Keratinocyte (primary cell): ENCODE results near the gene SLC16A2. TPM values are rescaled to one million over a fixed set of nuclear protein-coding genes. Genes with fewer than 3 reads are reported as not detected.

Experiments used
- DNase-seq: peaks from one replicate; pipeline ENCODE4 v3.0.0-alpha.2; 2011; ENCODE audit warnings: low read depth, missing footprints, low spot score
- FAIRE-seq: peaks from 2 replicates; lab custom pipeline; 2011; peaks lifted over from hg19 to GRCh38; lab: Jason Lieb, UNC
- H2AFZ ChIP-seq: 2 replicates; pipeline ENCODE4 v1.6.0; 2012; ENCODE audit warnings: low read length, control low read depth, inconsistent platforms; ENCODE audit not compliant: control insufficient read depth
- H3K27ac ChIP-seq: 2 replicates; pipeline ENCODE4 v1.5.1; 2011; ENCODE audit warnings: low read length; ENCODE audit not compliant: control insufficient read depth, insufficient read depth
- H3K27me3 ChIP-seq: 3 replicates; pipeline ENCODE4 v1.6.0; 2011; ENCODE audit warnings: low read length; ENCODE audit not compliant: control insufficient read depth, insufficient read depth; ENCODE audit errors: extremely low read depth
- H3K36me3 ChIP-seq, 2 experiments: 2 replicates in 1 of 2; 3 replicates in 1 of 2; pipeline ENCODE4 v1.5.1; 2011; ENCODE audit warnings: low read length in 2 of 2, mild to moderate bottlenecking in 1 of 2; ENCODE audit not compliant: control insufficient read depth in 2 of 2, insufficient read depth in 2 of 2; ENCODE audit errors: extremely low read depth in 1 of 2
- H3K4me1 ChIP-seq: 3 replicates; pipeline ENCODE4 v1.5.1; 2011; ENCODE audit warnings: low read length; ENCODE audit not compliant: control insufficient read depth, insufficient read depth; ENCODE audit errors: extremely low read depth
- H3K4me2 ChIP-seq: 3 replicates; pipeline ENCODE4 v1.6.0; 2011; ENCODE audit warnings: low read depth, low read length; ENCODE audit not compliant: control insufficient read depth, insufficient read depth; ENCODE audit errors: extremely low read depth
- H3K4me3 ChIP-seq, 3 experiments: fragments of 200-600 bp in 1 of 3; sonication (generic) in 1 of 3; 2 replicates in 2 of 3; 3 replicates in 1 of 3; pipeline ENCODE4 v1.5.1; 2011 to 2016; ENCODE audit warnings: low read length in 3 of 3, mild to moderate bottlenecking in 3 of 3, control low read depth in 2 of 3, inconsistent platforms in 1 of 3, low read depth in 1 of 3, mixed read lengths in 1 of 3, mixed run types in 1 of 3, moderate library complexity in 1 of 3; ENCODE audit not compliant: control insufficient read depth in 2 of 3, insufficient read depth in 2 of 3; ENCODE audit errors: extremely low read depth in 1 of 3
- H3K79me2 ChIP-seq: 2 replicates; pipeline ENCODE4 v1.6.0; 2012; ENCODE audit warnings: low read length; ENCODE audit not compliant: control insufficient read depth, insufficient read depth
- H3K9ac ChIP-seq: 3 replicates; pipeline ENCODE4 v1.6.0; 2011; ENCODE audit warnings: low read length; ENCODE audit not compliant: control insufficient read depth, insufficient read depth; ENCODE audit errors: extremely low read depth
- H3K9me1 ChIP-seq: 3 replicates; pipeline ENCODE4 v1.6.0; 2011; ENCODE audit warnings: low read length; ENCODE audit not compliant: control insufficient read depth, insufficient read depth; ENCODE audit errors: extremely low read depth
- H3K9me3 ChIP-seq: 2 replicates; pipeline ENCODE4 v1.5.1; 2012; ENCODE audit warnings: low read depth, low read length; ENCODE audit not compliant: control insufficient read depth
- H4K20me1 ChIP-seq: 3 replicates; pipeline ENCODE4 v1.6.0; 2011; ENCODE audit warnings: low read length; ENCODE audit not compliant: control insufficient read depth, insufficient read depth; ENCODE audit errors: extremely low read depth
- EZH2 ChIP-seq: IDR thresholded peaks from one replicate; pipeline ENCODE4 v1.6.1; 2012; ENCODE audit warnings: inconsistent platforms, mild to moderate bottlenecking, low read length, moderate library complexity
- dilution Hi-C: fragments of 300-500 bp; cut with MboI; formaldehyde crosslinking; loops from one replicate; pipeline ENCODE4 v1.7.0; 2020; ENCODE audit warnings: low sequenced_read_pairs; ENCODE audit not compliant: extremely low pct_ligation_motif_present
- polyA plus RNA-seq, 5 experiments: library from polyadenylated mRNA; depleted of rRNA in 3 of 5; stranded (reverse) in 3 of 5; stranded (forward) in 1 of 5; unstranded in 1 of 5; fragments of >200 nt; gene quantifications; 1 replicate in 1 of 5; 2 replicates in 3 of 5; 3 replicates in 1 of 5; pipeline versions ENCODE4 v1.2.1 to v1.2.3, GENCODE V29; 2011 to 2012; ENCODE audit warnings: missing spikeins in 2 of 5, low read depth in 1 of 5, low replicate concordance in 1 of 5
- TF ChIP-seq, protein P1 (sequence below), 3 experiments: IDR thresholded peaks in 1 of 3; conservative IDR thresholded peaks in 1 of 3; optimal IDR thresholded peaks in 1 of 3; 2 replicates in 2 of 3; 3 replicates in 1 of 3; pipeline versions ENCODE3 to v1.5.1; 2011; ENCODE audit warnings: low read length in 3 of 3, mild to moderate bottlenecking in 3 of 3, moderate library complexity in 2 of 3, control low read depth in 1 of 3, inconsistent platforms in 1 of 3; ENCODE audit not compliant: insufficient read depth in 2 of 3; ENCODE audit errors: extremely low read depth in 1 of 3

The SLC16A2 gene
- polyA plus RNA-seq, 1 donor (not counting 4 experiments of a cell fraction or from before 2014, with no cell fraction given) = 38.4 TPM

GRCh38 chrX:74395556-74395955, 25.7 kb upstream of the SLC16A2 start:
- TF ChIP-seq, protein P1, sequence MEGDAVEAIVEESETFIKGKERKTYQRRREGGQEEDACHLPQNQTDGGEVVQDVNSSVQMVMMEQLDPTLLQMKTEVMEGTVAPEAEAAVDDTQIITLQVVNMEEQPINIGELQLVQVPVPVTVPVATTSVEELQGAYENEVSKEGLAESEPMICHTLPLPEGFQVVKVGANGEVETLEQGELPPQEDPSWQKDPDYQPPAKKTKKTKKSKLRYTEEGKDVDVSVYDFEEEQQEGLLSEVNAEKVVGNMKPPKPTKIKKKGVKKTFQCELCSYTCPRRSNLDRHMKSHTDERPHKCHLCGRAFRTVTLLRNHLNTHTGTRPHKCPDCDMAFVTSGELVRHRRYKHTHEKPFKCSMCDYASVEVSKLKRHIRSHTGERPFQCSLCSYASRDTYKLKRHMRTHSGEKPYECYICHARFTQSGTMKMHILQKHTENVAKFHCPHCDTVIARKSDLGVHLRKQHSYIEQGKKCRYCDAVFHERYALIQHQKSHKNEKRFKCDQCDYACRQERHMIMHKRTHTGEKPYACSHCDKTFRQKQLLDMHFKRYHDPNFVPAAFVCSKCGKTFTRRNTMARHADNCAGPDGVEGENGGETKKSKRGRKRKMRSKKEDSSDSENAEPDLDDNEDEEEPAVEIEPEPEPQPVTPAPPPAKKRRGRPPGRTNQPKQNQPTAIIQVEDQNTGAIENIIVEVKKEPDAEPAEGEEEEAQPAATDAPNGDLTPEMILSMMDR (optimal IDR thresholded peaks at IDR 0.05 in 1 of 3, IDR thresholded peaks at IDR 0.05 in 1 of 3, conservative IDR thresholded peaks at IDR 0.05 in 1 of 3; ENCODE audit: extremely low read depth in 1 of 3, insufficient read depth in 2 of 3, low read length in 3 of 3) = no peak
- TF ChIP-seq EZH2 = no peak
- FAIRE-seq = no peak
- Histone ChIP-seq H3K36me3 (no peaks in the 10 kb centered on the region), H3K9ac (no peak overlapping the region), H2AFZ (no peak overlapping the region), H3K79me2 (no peaks in the 10 kb centered on the region), H3K9me3 (no peaks in the 10 kb centered on the region), H3K4me2 (no peak overlapping the region), H3K27me3 (no peaks in the 10 kb centered on the region), H3K4me1 (no peaks in the 10 kb centered on the region), H3K4me3 (no peak overlapping the region), H4K20me1 (no peaks in the 10 kb centered on the region), H3K9me1 (no peaks in the 10 kb centered on the region), H3K27ac (no peak overlapping the region)
- DNase-seq = no peak
- dilution Hi-C loops = no loop called here

- Histone ChIP-seq H3K79me2 (no peaks in the 10 kb centered on the region), H3K9me3 (no peaks in the 10 kb centered on the region), H3K9me1 (no peaks in the 10 kb centered on the region), H3K27me3 (no peaks in the 10 kb centered on the region), H3K4me1 (no peaks in the 10 kb centered on the region), H3K4me2 (no peak overlapping the region), H3K27ac (no peak overlapping the region), H3K36me3 (no peaks in the 10 kb centered on the region), H3K4me3 (no peak overlapping the region), H4K20me1 (no peaks in the 10 kb centered on the region), H2AFZ (no peak overlapping the region), H3K9ac (no peak overlapping the region)
- FAIRE-seq (no peak), DNase-seq (no peak)
- TF ChIP-seq, protein P1 (optimal IDR thresholded peaks at IDR 0.05 in 1 of 3, IDR thresholded peaks at IDR 0.05 in 1 of 3, conservative IDR thresholded peaks at IDR 0.05 in 1 of 3; ENCODE audit: extremely low read depth in 1 of 3, insufficient read depth in 2 of 3, low read length in 3 of 3) = no peak
- no peak for TF ChIP-seq EZH2
- dilution Hi-C loops = no loop called here
Measured at GRCh38 chrX:74405973-74406489, 15.3 kb upstream of the SLC16A2 start.
